ENCODE measurements around the gene MOSMO. TPM values are rescaled to one million over a fixed set of nuclear protein-coding genes. Genes with fewer than 3 reads are reported as not detected.

Gene MOSMO
- total RNA-seq, 2 experiments from 2014 or later: 9.6 to 9.8 TPM

- Histone ChIP-seq H3K79me2 (ENCODE audit: insufficient read depth, low read depth, low read length) (no peaks in the 10 kb centered on the region), H2AFZ (ENCODE audit: low read length) (no peak overlapping the region), H3K4me1 (ENCODE audit: insufficient read depth, low read length, poor library complexity, severe bottlenecking) (no peaks in the 10 kb centered on the region), H3K4me2 (ENCODE audit: low read length) (no peak overlapping the region), H3K27ac (ENCODE audit: low read depth, low read length, poor library complexity, severe bottlenecking) (no peak overlapping the region), H3K4me3 (ENCODE audit: low read depth, low read length, poor library complexity, severe bottlenecking) (no peak overlapping the region), H3K36me3 (ENCODE audit: insufficient read depth, low read length) (no peaks in the 10 kb centered on the region; the same call in 1 of the 2 replicates), H3K9me2 (ENCODE audit: insufficient read depth, low read length) (no peaks in the 10 kb centered on the region), H3K9me3 (ENCODE audit: low read length) (no peaks in the 10 kb centered on the region), H4K20me1 (ENCODE audit: insufficient read depth, low read length) (no peaks in the 10 kb centered on the region)
- POLR2A ChIA-PET: interaction anchor here (1.2 to 1.9 kb wide), 2 partner anchors 10 to 28 kb away, joined by 3 read pairs; no protein-coding TSS in a partner anchor
- intact Hi-C loops (cut with micrococcal nuclease; ENCODE audit: unreplicated experiment): no loop called here
- TF ChIP-seq EZH2phosphoT487 (IDR thresholded peaks at IDR 0.05; ENCODE audit: borderline replicate concordance, low read depth, low read length): no peak
- TF ChIP-seq, protein P1, sequence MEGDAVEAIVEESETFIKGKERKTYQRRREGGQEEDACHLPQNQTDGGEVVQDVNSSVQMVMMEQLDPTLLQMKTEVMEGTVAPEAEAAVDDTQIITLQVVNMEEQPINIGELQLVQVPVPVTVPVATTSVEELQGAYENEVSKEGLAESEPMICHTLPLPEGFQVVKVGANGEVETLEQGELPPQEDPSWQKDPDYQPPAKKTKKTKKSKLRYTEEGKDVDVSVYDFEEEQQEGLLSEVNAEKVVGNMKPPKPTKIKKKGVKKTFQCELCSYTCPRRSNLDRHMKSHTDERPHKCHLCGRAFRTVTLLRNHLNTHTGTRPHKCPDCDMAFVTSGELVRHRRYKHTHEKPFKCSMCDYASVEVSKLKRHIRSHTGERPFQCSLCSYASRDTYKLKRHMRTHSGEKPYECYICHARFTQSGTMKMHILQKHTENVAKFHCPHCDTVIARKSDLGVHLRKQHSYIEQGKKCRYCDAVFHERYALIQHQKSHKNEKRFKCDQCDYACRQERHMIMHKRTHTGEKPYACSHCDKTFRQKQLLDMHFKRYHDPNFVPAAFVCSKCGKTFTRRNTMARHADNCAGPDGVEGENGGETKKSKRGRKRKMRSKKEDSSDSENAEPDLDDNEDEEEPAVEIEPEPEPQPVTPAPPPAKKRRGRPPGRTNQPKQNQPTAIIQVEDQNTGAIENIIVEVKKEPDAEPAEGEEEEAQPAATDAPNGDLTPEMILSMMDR (conservative IDR thresholded peaks at IDR 0.05; ENCODE audit: low read length): no peak
- no TSS peak for BruUV-seq (replicated peaks)
- no peak for DNase-seq (ENCODE audit: low spot score)
- CTCF ChIA-PET (ENCODE audit: unreplicated experiment): no interaction called here
Measured at GRCh38 chr16:22089910-22090309, 82.0 kb downstream of the MOSMO start.

DNA sequence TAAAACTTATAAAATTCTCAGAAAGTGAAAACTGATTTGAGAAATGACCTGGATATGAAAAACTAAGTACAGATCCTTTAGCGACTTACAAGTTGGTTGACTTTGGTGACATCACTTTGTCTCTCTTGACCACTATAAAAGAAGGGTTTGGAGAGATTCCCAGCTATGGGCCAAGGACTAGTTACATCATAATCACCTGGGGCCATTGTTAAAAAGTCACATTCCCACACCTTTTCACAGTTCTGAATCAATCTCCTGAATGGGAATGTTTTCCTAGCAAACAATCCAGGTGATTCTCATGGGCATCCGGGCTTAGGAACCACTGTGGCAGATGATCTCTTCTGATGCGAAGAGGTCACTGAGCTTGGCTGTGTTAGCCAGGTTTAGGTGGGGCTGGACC lies 83.8 kb downstream of the MOSMO start:
- no peak overlapping the region for H3K4me2 ChIP-seq (ENCODE audit: low read length)
- intact Hi-C loops (cut with micrococcal nuclease; ENCODE audit: unreplicated experiment): no loop called here
- no peak overlapping the region for H3K4me3 ChIP-seq (ENCODE audit: low read depth, low read length, poor library complexity, severe bottlenecking)
- no peak overlapping the region for H2AFZ ChIP-seq (ENCODE audit: low read length)
- H3K9me3 ChIP-seq (ENCODE audit: low read length): no peaks in the 10 kb centered on the region
- H3K4me1 ChIP-seq (ENCODE audit: insufficient read depth, low read length, poor library complexity, severe bottlenecking): no peaks in the 10 kb centered on the region
- H3K79me2 ChIP-seq (ENCODE audit: insufficient read depth, low read depth, low read length): no peaks in the 10 kb centered on the region
- no peaks in the 10 kb centered on the region for H4K20me1 ChIP-seq (ENCODE audit: insufficient read depth, low read length)
- H3K27ac ChIP-seq (ENCODE audit: low read depth, low read length, poor library complexity, severe bottlenecking): no peak overlapping the region
- ChIA-PET POLR2A (no interaction called here), CTCF (ENCODE audit: unreplicated experiment) (no interaction called here)
- no peaks in the 10 kb centered on the region for H3K9me2 ChIP-seq (ENCODE audit: insufficient read depth, low read length)
- no peak for DNase-seq (ENCODE audit: low spot score)
- H3K36me3 ChIP-seq (ENCODE audit: insufficient read depth, low read length): no peaks in the 10 kb centered on the region
- no TSS peak for BruUV-seq (replicated peaks)
- TF ChIP-seq EZH2phosphoT487 (IDR thresholded peaks at IDR 0.05; ENCODE audit: borderline replicate concordance, low read depth, low read length): no peak
- TF ChIP-seq, protein P1 (conservative IDR thresholded peaks at IDR 0.05; ENCODE audit: low read length): no peak

- BruUV-seq (replicated peaks): no TSS peak
- Histone ChIP-seq H3K4me3 (ENCODE audit: low read depth, low read length, poor library complexity, severe bottlenecking) (no peak within 1 kb of the TSS), H3K36me3 (ENCODE audit: insufficient read depth, low read length) (no peaks in the 10 kb centered on the region), H3K9me2 (ENCODE audit: insufficient read depth, low read length) (no peaks in the 10 kb centered on the region), H3K4me1 (ENCODE audit: insufficient read depth, low read length, poor library complexity, severe bottlenecking) (no peaks in the 10 kb centered on the region), H3K79me2 (ENCODE audit: insufficient read depth, low read depth, low read length) (no peaks in the 10 kb centered on the region), H4K20me1 (ENCODE audit: insufficient read depth, low read length) (no peaks in the 10 kb centered on the region), H2AFZ (ENCODE audit: low read length) (no peak within 1 kb of the TSS), H3K27ac (ENCODE audit: low read depth, low read length, poor library complexity, severe bottlenecking) (no peak within 1 kb of the TSS), H3K4me2 (ENCODE audit: low read length) (no peak within 1 kb of the TSS), H3K9me3 (ENCODE audit: low read length) (no peaks in the 10 kb centered on the region)
- DNase-seq (ENCODE audit: low spot score): no peak
- ChIA-PET CTCF (ENCODE audit: unreplicated experiment) (no interaction called here), POLR2A (no interaction called here)
- TF ChIP-seq, protein P1 (conservative IDR thresholded peaks at IDR 0.05; ENCODE audit: low read length): no peak
- no peak for TF ChIP-seq EZH2phosphoT487 (IDR thresholded peaks at IDR 0.05; ENCODE audit: borderline replicate concordance, low read depth, low read length)
- intact Hi-C loops (cut with micrococcal nuclease; ENCODE audit: unreplicated experiment): no loop called here
Measured at GRCh38 chr16:22092143-22092933, 84.4 kb downstream of the MOSMO start, which contains the start of gene VWA3A. VWA3A (plus strand) TSS chr16:22092541; CDS start chr16:22092638, 97 bp downstream.

Measured in OCI-LY7 (cell line).